GF-D8 (cell line): Measurements from ENCODE around the gene TOR4A.

ENCODE experiments used
- DNase-seq: peaks from one replicate; lab custom pipeline; 2025; lab: John Stamatoyannopoulos, UW

Gene TOR4A

DNA sequence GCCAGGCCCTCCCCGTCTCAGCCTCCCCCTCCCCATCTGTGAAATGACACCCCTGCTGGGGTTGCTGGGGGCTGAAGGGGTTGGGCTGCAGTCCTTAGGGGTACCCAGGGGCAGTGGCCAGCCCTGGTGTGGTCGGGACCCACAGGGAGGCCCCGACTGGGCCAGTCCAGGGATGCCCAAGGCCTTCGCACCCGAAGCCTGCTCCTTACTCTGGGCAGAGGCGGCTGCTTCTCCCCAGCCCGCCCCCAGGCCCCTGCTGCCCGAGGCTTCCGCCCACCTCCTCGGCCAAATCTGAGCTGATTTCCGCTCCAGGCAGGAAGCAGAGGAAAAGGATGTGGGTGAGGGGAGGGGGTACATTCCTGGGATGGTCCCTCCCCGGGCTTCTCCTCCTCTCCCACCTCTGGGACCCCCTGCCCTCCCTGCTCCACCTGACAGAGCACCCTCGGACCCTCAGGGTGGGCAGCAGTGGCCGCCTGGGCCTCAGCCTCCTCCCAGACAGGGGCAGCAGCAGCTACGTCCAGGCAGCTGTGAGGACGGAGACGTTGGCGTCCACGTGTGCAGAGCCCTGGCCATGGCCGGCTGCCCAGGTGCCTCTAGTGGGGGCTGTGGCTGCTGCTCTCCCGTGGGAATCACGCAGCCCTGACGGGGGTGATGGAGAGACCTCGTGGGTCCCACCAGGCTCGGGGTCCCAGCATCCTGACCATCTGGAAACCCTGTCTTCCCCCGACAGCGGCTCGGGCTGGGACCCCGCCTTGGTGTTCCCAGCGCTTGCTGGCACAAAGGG lies 28.7 kb downstream of the TOR4A start:
- DNase-seq, result no peak

DNA sequence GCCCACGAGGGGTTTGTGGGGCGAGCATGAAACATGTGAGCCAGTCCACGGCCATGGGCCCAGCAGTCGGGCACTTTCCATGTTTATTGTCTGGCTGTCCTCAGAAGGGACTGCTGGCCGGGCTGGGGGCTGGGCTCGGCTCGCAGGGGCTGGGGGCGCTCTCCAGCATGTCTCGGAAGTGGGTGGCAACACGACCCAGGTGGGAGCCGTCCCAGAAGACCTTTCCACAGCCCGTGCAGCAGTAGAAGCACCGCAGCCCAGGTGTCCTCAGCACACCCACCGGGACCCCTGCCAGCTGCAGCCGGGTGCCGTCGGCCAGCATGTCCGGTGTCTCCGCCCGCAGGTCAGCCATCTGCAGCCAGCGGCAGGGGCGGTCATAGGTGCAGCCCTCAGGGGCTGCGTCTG lies 29.3 kb downstream of the TOR4A start:
- no peak for DNase-seq

- no peak for DNase-seq
These were observed 29.9 kb downstream of the TOR4A start for GRCh38 chr9:137307255-137308056.

GRCh38 chr9:137308057-137308619 lies 30.6 kb downstream of the TOR4A start:
- no peak for DNase-seq

DNA sequence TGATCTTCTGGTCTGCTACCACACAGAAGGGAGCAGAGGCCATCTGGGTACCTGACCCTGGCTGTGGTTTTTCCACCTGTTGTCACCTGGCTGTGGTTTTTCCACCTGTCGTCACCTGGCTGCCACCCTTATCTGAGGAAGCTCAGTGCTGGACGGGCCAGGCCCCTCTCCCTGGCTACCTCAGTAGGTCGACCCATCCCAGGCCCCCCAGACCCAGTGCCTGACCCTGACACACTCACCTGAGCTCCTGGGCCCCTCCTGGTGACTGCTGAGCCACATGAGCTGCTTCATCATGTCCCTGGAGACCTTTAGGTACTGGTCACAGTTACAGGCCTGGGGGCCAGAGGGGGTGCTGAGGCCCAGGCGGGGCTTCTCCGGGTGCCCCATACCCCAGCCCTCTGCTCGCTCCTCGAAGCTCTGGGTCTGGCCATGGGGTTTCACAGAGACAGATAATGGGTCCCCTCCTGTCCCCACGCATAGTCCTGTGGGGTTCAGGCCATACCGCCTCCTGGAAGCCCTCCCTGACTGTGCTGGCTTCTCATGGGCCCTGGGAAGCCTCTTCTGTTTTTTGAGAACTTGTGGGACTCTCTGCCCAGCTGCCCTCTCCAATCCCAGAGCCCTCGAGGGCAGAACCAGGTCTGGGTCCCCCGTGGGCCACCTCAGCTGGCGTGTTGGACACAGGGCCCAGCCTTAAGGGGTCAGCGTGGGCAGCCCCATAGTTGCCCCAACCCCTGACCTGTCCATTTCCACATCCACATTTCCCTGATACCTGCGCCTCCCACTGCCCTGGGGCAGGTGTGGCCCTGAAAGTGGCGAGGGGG lies 32.1 kb downstream of the TOR4A start:
- DNase-seq, result no peak

- DNase-seq, result no peak
These were observed 32.9 kb downstream of the TOR4A start for GRCh38 chr9:137310189-137311052.

- no peak for DNase-seq
These were observed 33.9 kb downstream of the TOR4A start for GRCh38 chr9:137311171-137311985.

GRCh38 chr9:137311986-137312851 lies 34.7 kb downstream of the TOR4A start:
- no peak for DNase-seq

DNA sequence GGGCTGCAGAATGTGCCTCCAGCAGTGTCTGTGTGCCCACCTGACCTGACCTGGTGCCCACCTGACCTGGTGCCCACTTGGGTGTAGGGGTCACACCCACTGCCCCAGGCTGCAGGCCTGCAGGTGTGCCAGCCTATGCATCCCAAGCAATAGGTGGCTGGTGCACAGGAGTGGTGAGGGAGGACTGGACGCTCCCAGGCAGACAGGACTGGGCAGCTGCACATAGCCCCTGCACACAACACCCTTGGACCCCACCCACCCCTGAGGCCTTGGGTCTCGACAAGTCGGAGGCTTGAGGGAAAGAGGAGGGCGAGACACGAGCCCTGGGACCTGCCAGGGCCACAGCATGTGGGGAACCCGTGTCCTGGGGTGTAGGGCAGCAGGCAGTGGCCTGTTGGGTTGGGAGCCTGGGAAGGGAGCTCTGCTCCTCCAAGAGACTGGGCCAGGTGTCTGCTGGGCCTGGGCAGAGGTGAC lies 35.4 kb downstream of the TOR4A start:
- no peak for DNase-seq

GRCh38 chr9:137313326-137313936 lies 35.9 kb downstream of the TOR4A start:
- no peak for DNase-seq

DNA sequence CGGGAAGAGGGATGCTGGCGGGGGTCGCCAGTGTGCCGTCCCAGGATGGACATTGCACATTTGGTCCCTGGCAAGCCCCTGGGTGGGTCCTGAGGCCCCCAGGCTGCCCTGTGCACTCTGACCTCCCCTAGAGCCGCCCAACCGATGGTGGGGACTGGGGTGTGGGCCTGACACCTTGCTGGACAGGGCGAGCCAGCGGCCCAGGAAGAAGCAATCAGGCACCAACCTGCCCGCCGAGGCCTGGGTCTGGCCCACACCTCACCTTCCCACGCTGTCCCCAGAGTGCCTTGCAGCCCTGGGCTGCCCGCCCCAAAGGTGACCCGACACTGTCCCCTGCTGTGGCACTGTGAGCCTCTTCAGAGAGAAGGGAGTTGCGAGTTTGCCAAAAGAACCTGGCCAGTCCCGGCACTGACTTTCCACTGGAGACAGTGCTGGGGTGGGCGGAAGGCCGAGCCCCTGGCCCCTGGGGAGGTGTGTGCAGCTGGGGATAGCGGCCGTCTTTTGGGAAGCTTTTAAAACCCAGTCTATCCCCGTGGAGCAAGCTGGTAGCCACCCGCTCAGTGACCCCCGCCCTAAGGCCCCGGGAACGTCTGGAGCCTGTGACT lies 36.5 kb downstream of the TOR4A start:
- DNase-seq, result no peak

- no peak for DNase-seq
These were observed 37.3 kb downstream of the TOR4A start for GRCh38 chr9:137314561-137315560.

DNA sequence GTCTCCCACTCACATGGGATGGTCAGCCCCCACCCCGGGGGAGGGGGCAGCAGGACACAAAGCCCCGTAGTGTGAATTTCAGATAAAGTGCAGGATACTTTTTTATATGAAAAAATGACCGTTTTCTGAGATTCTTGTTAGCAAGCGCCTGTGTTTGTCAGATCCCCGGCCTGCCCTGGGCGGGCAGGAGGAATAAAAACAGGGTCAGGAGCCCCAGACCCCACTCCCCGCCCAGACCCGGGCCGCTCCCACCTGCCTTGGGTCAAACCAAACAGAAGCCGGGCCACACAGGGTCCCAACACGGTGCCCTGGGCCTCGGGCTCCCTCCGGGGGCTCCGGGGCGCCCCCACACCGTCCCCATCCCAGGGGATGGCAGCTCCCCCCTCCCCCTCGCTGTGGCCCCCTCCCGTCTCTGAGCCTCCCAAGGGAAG lies 38.1 kb downstream of the TOR4A start:
- no peak for DNase-seq

DNA sequence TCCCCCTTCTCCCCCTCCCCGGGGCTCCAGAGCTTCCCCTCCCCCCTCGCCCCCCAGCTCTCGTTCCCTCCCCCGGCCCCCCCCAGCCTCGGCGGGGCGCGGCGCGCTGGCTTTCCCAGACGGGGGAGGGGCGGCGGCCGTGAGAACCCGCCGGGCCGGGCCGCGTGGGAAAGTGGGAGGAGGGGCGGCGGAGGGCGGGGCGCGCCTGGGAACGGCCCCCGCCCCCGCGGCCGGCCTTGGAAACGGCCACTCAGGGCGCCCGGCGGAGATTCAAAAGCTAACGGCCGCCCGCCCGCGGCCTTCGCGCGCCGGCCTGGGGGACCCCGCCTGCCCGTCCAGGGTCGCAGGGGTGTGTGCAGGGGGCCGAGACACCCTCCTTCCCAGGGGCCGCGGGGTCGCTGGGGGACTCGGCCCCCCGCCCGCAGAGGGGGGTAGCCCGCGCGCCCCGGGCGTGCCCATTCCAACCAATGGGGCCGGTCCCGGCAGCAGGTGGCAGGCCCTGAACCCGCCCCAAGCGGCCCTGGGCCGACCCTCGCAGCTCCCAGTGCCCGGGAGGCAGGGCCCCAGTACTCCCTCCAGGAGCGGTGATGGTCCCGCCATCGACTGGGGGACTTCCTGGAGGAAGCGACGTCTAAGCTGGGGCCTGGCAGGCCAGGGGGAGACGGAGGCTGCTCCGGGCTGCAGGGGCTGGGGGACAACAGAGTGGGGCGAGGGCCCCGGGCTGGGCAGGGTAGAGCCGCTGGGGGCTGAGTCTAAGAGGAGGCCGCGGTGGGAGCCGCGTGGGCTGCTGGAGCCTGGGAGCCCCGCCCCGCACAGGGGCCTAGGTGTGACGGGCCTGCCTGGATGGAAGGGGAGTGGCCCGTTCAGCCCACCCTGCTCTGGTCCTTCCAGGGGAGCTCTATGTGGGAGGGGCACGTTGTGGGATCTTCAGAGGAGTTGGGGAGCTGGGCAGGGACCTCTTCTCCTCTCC lies 38.8 kb downstream of the TOR4A start:
- no peak for DNase-seq

DNA sequence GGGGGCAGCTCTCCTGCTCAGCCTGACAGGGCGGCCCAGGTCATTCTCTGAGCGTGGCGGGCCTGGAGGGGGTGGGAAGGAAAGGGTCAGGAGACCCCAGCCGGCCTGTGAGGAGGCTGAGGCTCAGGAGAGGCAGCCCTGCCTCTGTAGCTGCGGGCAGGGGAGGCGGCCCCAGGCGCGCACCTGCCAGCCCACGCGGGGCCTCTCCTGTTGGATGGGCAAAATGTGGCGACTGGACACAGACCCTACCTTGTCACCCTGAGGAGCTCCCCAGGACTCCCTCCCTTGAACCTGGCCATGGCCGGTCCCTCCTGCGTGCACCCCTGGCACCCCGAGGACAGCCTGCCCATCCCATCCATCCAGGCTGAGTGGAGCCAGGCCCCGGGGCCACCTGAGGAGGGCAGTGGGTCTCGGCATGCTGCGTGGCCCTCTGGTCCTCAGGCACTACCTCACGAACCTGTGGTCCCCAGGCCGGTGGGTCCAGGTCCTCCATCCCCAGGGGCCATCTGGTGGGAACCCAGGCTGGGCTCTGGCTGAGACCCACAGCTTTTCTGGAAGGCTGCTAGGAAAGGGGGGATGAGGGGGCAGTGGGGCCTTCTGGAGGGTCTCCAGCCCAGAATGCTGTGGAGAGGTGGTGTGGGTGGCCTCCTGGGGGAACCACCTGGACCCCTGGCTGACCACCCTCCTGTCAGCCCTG lies 39.6 kb downstream of the TOR4A start:
- no peak for DNase-seq
